HG02642 (cell line): ENCODE measurements around the gene SETD6.
A peak's percentile ranks its signal among the peaks of the same experiment; 100 is the strongest.

Experiments used
- ATAC-seq: cut with Tn5 transposase; IDR thresholded peaks from one replicate; pipeline ENCODE4 v1.9.1; 2021; ENCODE audit warnings: mild to moderate bottlenecking; ENCODE audit not compliant: unreplicated experiment, poor library complexity

The SETD6 gene

GRCh38 chr16:58507195-58507962 is 7.9 kb upstream of the SETD6 start:
- ATAC-seq: no peak

GRCh38 chr16:58507963-58508670 is 7.2 kb upstream of the SETD6 start:
- ATAC-seq: no peak

GRCh38 chr16:58508671-58509251 is 6.6 kb upstream of the SETD6 start:
- ATAC-seq: no peak

- ATAC-seq: no peak
Measured at GRCh38 chr16:58509256-58510096, 5.8 kb upstream of the SETD6 start.

GRCh38 chr16:58510097-58510775 is 5.1 kb upstream of the SETD6 start:
- ATAC-seq: no peak

GRCh38 chr16:58510776-58511628 is 4.3 kb upstream of the SETD6 start:
- no peak for ATAC-seq

GRCh38 chr16:58511933-58512815 is 3.1 kb upstream of the SETD6 start:
- peak; percentile 43 for ATAC-seq

GRCh38 chr16:58513874-58514273 is 1.4 kb upstream of the SETD6 start:
- ATAC-seq: no peak

- peak; percentile 48 for ATAC-seq
Measured at GRCh38 chr16:58515871-58516767, 802 bp downstream of the SETD6 start.

- ATAC-seq: no peak
Measured at GRCh38 chr16:58516768-58517107, 1.4 kb downstream of the SETD6 start.

GRCh38 chr16:58518083-58518979 is 3.0 kb downstream of the SETD6 start:
- ATAC-seq: peak; percentile 32

GRCh38 chr16:58518980-58519368 is 3.7 kb downstream of the SETD6 start:
- ATAC-seq: no peak

- no peak for ATAC-seq
Measured at GRCh38 chr16:58519707-58520106, 4.4 kb downstream of the SETD6 start.

GRCh38 chr16:58530179-58530578 is 14.9 kb downstream of the SETD6 start:
- no peak for ATAC-seq

GRCh38 chr16:58532414-58532813 is 17.1 kb downstream of the SETD6 start:
- ATAC-seq: no peak

GRCh38 chr16:58533751-58534470 is 18.6 kb downstream of the SETD6 start:
- ATAC-seq: no peak
